LoVo (cell line): ENCODE data around the gene LMX1B.
A peak's percentile ranks its signal among the peaks of the same experiment; 100 is the strongest.
"Not testable (repeated sequence)": the region's sequence is repeated elsewhere in the genome, so short reads cannot be mapped to it uniquely, and the experiment has no call there.

Experiments used
- DNase-seq: peaks from one replicate; pipeline ENCODE4 v3.0.0-alpha.2; 2016; ENCODE audit warnings: low spot score

LMX1B gene

GRCh38 chr9:126696401-126697145 is 82.8 kb downstream of the LMX1B start:
- no peak for DNase-seq

DNA sequence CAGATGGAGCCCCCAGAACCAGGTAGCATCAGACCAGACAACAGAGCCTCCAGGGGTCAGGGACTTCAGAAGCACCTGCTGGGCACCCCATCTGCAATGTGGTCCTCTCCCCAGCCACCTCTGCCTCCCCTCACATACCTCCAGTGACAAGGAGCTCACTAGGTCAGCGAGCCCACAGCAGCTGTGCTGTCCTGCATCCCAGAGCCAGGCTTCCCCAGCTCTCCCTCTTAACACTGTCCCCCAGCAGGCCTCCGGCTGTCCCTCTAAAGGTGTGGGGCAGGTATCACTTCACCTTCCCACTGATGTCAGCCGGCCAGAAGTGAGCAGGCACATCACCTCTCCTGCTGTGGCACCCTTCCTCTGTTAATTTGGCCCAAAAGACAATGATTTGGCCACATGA is 83.6 kb downstream of the LMX1B start:
- DNase-seq, result no peak

DNA sequence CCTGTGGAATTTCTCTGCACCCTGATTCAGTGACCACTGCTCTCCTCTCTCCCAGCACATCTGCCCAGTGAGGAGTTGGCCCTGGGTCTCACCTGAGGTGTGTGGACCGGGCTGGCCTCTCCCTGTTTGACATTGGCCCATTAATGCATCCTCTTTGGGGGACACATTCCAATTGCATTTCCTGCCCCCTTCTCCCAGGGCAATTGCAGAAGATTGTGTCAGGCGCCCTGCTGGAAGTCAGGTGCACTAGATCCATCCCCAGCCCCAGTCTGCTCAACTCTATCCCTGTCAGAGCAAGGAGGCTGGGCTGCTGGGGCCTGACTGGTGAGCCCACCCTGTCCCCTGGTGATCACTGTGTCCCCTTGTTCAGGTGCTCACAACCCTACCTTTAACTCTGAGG is 84.5 kb downstream of the LMX1B start:
- DNase-seq, result no peak

- DNase-seq, result no peak
Measured at GRCh38 chr9:126698756-126699155, 85.0 kb downstream of the LMX1B start.

DNA sequence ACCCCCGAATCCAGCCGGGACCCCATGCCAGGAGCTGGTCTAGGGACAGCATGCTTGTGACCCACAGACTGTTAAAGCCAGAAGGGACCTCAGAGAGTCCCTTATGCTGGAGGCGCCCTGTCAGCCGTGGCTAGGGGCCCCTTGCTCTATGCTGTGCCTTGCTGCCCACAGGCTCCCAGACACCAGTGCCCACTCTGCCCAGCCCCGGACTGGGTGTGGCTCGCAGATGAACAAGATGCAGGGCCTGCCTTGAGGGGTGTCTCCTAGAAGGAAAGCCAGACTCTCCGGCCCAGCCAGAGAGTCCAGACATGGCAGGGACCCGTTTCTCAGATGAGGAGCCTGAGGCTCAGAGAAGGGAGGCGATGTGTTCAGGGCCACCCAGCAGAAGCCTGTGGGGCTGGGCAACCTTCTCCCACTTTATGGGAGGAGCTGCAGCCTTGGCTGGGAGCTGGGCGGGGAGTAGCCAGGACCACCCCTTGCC is 85.7 kb downstream of the LMX1B start:
- DNase-seq, result no peak

DNA sequence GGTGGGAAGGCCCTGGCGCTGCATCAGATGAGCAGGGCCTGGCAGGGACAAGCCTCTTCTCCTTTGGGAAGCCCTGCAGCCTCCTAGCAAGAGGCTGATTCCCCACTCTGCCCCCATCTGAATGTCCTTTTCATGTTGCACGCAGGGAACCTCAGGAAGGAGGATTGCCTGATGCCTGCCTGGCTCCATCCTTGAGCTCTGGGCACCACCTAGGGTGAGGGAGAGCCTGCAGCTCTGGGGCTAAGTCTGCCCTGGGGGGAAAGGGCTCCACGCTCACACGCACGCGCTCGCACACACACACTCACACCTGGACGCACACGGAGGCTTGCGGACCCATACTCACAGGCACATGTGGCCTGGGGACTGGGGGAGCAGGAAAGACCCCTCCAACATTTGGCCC is 86.6 kb downstream of the LMX1B start:
- DNase-seq, result no peak

DNA sequence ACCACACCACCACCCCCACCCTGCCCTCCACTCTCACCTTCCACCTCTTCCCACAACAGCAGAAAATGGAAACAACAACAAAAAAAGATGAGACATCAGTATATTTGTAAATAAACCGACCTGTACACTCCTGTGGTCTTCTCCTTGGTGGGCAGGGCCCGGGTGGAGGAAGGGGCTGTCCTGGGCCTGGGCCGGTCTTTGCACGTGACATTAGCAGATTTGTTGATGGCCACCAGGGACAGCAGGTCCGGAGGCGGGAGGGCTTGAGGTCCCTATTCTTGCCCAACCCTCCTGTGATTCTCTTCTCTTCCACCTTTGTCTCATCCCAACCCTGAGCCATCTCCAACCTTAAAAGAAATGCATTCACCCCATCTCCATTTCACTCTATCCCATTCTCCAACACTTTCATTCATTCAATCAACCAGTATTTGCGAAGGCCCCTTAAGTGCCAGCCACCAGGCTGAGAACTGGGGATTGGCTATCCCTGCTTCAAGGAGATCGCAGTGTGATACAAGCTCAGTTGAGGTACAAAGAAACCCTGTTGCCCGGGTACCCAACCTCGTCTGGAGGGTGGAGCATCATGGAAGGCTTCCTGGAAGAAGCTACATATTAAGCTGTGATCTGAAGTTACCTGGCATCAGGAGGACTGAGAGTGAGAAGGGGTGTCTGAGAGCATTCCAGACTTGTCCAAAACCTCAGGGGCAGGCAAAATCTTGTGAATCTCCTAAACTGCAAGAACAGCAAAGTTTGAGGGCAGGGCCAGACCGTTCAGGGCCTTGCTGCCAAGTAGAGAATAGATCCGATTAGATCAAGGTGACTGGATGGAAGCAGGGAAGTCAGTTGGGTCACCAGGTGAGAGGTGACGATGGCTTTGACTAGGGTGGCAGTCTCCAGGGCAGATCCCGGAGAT is 87.4 kb downstream of the LMX1B start:
- DNase-seq, result no peak

- DNase-seq, result no peak
Measured at GRCh38 chr9:126701813-126702140, 88.0 kb downstream of the LMX1B start.

DNA sequence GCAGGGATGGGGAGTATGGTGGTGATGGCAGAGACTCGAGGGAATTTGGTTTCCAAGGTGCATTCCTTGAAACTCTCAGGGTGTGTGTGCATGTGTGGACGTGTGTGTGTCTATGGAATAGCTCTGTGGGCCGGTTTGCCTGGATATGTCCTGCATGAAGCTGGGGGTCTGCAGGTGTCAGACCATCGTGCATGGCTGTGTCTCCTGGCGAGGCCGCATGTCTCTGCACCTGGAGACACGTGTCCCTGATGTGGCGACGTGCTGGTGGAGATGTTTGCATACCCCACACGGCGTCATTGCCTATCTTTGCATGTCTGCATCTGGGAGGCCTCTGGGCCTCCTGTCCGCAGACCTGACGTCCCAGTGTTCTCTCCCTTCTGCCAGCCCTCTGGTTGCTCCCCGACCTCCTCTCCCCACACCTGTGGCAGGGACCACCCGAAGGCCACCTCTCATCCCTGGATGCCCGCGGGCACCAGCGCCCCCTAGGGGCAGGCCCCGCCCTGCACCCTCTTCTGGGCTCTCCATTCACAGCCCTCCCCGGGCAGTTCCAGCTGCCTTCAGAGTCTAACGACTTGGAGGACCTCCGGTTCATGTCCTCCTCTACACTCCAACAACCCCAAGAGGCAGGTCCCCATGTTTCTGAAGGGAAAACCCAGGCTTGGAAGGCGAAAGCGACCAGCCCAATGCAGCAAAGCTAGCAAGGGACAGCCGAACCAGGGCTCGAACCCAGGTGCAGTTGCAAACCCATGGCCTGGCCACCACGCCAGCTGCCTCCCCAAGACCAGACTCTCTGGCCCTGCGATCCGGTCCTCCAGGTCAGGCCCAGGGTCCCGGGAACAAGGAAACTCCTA is 88.6 kb downstream of the LMX1B start:
- no peak for DNase-seq

DNA sequence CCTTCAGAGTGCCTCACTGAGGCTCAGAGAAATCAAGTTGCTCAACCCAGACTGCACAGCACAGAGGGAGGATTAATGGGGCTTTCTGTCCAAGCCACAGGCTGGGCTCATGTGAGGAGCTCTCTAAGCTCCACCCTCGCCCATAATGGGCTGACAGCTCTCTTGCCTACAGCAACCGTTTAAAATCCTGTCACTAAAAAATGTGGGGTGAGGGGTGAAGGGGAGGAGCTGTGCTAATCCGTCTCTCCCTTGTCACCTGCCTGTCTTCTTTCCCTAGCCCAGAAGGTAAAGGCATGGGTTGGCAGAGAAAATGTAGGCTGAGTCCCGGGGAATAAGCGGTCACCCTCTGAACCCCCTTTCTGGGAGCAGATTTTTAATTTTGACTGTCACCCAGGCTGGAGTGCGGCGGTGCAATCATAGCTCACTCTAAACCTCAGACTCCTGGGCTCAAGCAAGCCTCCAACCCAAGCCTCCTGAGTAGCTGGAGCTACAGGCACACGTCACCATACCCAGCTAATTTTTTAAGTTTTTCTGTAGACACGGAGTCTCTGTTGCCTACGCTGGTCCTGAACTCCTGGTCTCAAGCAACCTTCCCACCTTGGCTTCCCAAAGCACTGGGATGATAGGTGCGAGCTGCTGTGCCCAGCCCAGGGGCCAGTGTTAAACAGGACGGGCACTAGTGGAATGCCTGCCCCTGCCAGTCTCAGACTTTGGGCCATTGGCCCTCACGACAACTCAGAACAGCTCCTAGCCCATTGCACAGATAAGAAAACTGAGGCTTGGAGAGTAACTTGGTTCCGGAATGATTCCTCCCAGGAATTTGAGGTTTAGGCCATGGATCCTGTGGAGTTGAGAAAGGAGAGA is 89.5 kb downstream of the LMX1B start:
- no peak for DNase-seq

DNA sequence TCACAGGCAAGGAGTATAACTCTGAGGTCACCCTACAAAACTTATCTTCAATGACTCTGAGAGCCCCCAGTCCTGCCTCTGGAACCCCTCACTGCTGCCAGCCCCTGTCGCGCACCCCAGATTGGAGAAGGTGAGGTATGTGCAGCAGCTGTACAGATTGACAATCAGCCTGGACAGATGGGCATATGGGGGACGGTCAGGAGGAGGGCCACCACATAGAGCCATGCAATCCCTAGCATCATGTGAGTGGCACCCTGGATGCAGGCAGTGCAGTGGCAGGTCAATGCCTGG is 90.1 kb downstream of the LMX1B start:
- no peak for DNase-seq

DNA sequence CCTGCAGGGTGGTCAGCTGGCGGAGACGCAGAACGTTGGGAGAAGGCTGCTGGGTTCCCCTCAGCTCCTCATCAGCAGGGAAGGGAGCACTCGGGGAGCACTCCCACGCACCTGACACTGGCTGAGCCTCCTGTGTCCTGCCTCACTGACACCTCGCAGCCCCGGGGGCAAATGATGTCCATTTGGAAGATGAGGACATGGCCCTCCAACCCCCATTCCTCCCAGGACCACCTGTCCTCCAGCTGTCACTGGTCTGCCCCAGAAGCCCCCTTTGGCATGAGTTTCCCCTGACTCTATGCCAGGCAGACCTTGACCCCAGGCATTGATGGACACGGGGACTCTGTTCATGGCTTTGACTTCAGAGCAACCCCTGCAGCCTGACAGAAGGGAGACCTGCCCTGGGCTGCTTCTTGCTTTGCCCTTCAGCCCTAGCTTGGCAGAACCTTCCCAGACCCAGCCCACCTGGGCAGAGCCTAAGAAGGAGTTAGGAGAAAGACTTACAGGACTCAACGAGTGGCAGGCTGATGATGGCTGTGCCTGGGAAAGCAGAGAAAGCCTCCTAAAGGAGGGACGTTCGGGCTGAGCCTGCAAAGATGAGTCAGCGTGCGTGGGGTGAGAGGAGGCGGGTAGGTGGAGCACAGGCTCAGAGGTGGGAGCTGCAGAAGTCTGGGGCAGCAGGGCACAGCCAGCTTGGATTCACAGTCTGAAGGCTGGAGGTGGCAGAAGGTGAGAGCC is 90.6 kb downstream of the LMX1B start:
- DNase-seq, result peak; percentile 15

DNA sequence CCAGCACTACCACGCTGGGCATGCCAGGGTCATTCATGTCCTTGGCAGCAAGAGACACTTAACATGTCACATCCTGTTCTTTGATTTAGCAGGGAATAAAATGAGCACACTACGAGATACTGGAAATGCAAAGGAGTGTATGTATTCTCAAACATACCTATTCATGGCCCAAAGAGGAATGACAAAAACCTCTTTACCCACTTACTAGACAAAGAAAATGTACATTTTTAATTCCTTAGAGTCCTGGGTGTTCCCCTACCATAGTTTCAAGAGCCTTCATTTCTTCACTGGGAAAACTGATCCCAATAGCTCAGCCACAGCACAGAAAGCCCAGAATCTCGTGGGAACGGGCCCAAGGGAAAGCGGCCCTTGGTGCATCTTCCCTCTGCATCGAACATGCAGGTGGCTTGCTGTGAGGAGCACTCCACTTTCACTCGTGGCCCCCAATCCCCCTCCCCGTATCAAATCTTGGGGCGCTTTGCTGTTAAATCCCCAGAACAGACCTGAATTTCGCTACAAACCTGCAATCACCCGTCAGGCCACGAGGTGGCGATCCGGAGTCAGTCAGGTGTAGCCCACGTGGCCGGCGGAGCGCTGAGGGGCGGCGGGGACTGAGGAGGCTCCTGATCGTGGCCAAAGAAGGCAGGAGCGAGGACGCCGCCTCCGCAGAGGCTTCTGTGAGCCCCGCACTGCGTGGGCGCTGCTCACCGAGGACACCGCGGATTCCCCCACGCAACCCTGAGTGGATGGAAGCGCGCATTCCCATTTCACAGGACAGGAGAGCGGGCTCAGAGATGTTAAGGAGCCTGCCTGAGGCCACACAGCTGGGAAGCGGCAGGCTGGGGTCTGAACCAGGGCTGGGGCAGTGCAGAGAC is 91.4 kb downstream of the LMX1B start:
- peak; percentile 79 for DNase-seq

- peak; percentile 39 for DNase-seq
Measured at GRCh38 chr9:126705767-126706697, 92.3 kb downstream of the LMX1B start.

DNA sequence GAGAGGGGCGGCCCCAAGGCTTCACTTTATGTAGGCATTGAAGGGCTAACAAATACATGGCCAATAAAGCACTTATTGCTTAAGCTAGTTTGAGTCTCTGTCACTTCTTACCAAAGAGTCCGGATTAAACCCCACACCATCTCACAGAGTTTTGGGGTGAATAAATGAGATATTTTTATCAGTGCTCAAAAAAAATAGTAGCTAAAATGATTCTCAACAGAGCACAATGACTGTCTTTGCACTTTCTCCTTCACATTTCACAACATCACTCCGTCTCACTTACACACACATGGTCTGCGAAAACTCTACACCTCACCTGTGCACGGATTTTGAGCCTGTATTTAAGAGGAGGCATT is 92.9 kb downstream of the LMX1B start:
- DNase-seq, result no peak

DNA sequence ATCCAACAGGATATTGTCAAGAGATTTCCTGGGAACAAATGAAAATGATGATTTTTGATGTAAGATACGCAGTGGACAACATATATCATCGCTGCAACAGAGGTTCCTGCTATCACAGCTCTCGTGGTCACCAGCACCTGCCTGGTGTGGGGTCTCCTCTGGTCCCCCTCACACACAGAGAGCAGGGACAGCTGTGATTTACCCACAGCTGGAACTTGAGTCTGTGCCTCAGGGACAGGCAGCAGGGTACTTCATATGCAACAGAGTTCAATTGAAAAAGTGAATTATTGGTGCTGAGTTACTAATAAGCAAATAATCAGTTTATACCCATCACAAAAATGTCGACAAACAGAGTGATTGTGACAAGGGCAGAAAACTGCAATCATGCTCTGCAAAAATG is 93.4 kb downstream of the LMX1B start:
- no peak for DNase-seq

DNA sequence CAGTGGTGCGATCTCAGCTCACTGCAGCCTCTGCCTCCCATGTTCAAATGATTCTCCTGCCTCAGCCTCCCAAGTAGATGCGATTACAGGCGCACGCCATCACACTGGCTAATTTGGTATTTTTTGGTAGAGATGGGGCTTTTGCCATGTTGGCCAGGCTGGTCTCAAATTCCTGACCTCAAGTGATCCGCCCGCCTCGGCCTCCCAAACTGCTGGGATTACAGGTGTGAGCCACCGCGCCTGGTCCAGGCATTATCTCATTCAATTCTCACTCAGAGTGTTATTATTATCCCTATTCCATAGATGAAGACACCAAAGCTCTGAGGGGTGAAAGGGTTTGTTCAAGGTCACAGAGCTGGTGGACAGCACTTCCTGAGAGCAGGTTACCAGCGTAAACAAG is 94.0 kb downstream of the LMX1B start:
- not testable (repeated sequence) for DNase-seq

DNA sequence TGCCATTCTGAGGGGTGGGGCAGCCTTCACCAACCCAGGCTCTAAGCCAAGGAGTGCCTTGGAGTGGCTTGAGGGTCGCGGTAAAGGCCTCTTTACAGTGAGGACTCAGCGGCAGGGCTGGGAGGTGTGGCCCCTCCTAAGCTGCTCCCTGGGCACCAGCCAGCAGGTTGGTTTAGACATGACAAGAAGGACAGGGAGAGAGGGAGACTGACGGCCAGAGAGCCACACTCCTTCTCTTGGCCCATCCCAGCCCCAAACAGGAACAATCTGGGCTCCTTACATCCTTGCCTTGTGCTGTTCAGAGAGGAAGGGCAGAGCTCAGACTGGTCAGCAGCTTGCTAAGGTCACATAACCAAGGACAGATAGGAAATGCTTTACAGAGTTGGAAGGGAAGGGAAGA is 94.5 kb downstream of the LMX1B start:
- no peak for DNase-seq

DNA sequence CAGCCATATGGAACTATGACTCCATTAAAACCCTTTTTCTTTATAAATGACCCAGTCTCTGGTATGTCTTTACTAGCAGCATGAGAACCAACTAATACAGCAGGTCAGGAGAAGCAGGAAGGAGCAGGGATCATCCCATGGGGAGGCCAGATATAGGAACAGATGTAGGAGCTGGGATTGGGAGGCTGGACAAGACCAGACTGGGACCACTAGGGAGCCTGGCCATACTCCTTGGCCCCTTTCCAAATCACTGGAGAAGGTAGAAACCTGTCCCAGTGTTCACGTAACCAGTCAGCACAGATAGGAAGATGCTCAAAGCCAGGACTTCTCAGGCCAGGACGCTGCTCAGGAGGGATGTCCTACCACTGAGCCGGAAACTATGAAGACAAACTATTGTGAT is 95.5 kb downstream of the LMX1B start:
- no peak for DNase-seq
